HG03064 (cell line): Measurements from ENCODE around the gene HERC3.
A peak's percentile ranks its signal among the peaks of the same experiment; 100 is the strongest.
"Not testable (repeated sequence)": the region's sequence is repeated elsewhere in the genome, so short reads cannot be mapped to it uniquely, and the experiment has no call there.

ENCODE experiments used
- ATAC-seq: cut with Tn5 transposase; IDR thresholded peaks from one replicate; pipeline ENCODE4 v1.9.1; 2021; ENCODE audit warnings: low read depth; ENCODE audit not compliant: unreplicated experiment

Gene HERC3

GRCh38 chr4:88606832-88607231, 14.6 kb downstream of the HERC3 start:
- ATAC-seq: no peak

GRCh38 chr4:88609387-88609786, 17.1 kb downstream of the HERC3 start:
- no peak for ATAC-seq

GRCh38 chr4:88609794-88610193, 17.5 kb downstream of the HERC3 start:
- ATAC-seq: not testable (repeated sequence)

- ATAC-seq: no peak
These were observed 18.5 kb downstream of the HERC3 start for GRCh38 chr4:88610771-88611170.

- peak; percentile 46 for ATAC-seq
These were observed 21.2 kb downstream of the HERC3 start for GRCh38 chr4:88613417-88613875.

GRCh38 chr4:88614058-88614457, 21.8 kb downstream of the HERC3 start:
- ATAC-seq: no peak

GRCh38 chr4:88616275-88617150, 24.2 kb downstream of the HERC3 start:
- ATAC-seq: no peak

- ATAC-seq: no peak
These were observed 26.7 kb downstream of the HERC3 start for GRCh38 chr4:88618782-88619485.

- no peak for ATAC-seq
These were observed 27.7 kb downstream of the HERC3 start for GRCh38 chr4:88619971-88620370.

- no peak for ATAC-seq
These were observed 29.6 kb downstream of the HERC3 start for GRCh38 chr4:88621763-88622327.

- ATAC-seq: no peak
These were observed 30.8 kb downstream of the HERC3 start for GRCh38 chr4:88623097-88623496.

GRCh38 chr4:88628746-88629145, 36.5 kb downstream of the HERC3 start:
- ATAC-seq: no peak

- ATAC-seq: no peak
These were observed 37.5 kb downstream of the HERC3 start for GRCh38 chr4:88629826-88630225.

GRCh38 chr4:88630756-88631155, 38.5 kb downstream of the HERC3 start:
- no peak for ATAC-seq

GRCh38 chr4:88643932-88644331, 51.7 kb downstream of the HERC3 start:
- ATAC-seq: no peak

- no peak for ATAC-seq
These were observed 53.7 kb downstream of the HERC3 start for GRCh38 chr4:88645994-88646393.

GRCh38 chr4:88646528-88647280, 54.4 kb downstream of the HERC3 start:
- ATAC-seq: no peak

GRCh38 chr4:88649716-88650115, 57.4 kb downstream of the HERC3 start:
- ATAC-seq: no peak

- no peak for ATAC-seq
These were observed 61.2 kb downstream of the HERC3 start for GRCh38 chr4:88653371-88653946.

- no peak for ATAC-seq
These were observed 62.9 kb downstream of the HERC3 start for GRCh38 chr4:88655226-88655625.
